HK-2 (cell line): ENCODE data around the gene RND2.

ENCODE experiments used
- DNase-seq: peaks from one replicate; pipeline ENCODE4 v3.0.0-alpha.2; 2018; ENCODE audit not compliant: unreplicated experiment

RND2 gene

GRCh38 chr17:43079641-43080302 is 54.7 kb downstream of the RND2 start:
- no peak for DNase-seq
